K562 (cell line): ENCODE results near the gene LRRC4C. TPM values are rescaled to one million over a fixed set of nuclear protein-coding genes. Genes with fewer than 3 reads are reported as not detected.

ENCODE experiments used
- ATAC-seq: fragments of 200-7000 bp; cut with Tn5 transposase; 3 replicates; pipeline ENCODE4 v1.9.1; 2020; ENCODE audit warnings: moderate library complexity
- BruUV-seq: library from RNA; stranded (reverse); fragments of 400-500 nt; replicated peaks from 2 replicates; lab custom pipeline; 2021; lab: Mats Ljungman, UMichigan
- CTCF ChIA-PET: fragments of 300-600 bp; formaldehyde crosslinking; extraction: SDS; loops from one replicate; lab custom pipeline; 2021; ENCODE audit warnings: low intra/inter-chr PET ratio; lab: Yijun Ruan, JAX
- POLR2A ChIA-PET: fragments of 300-600, 350-650 bp; sonication (Branson Sonifier 250); formaldehyde crosslinking; extraction: SDS; loops from one replicate; lab custom pipeline; 2021; ENCODE audit warnings: antibody characterized with exemption, inconsistent platforms; lab: Yijun Ruan, JAX
- DNase-seq, 4 experiments: peaks; one replicate each; pipeline versions ENCODE4 v3.0.0 to v3.0.0-alpha.2; 2011 to 2018; ENCODE audit warnings: low spot score in 3 of 4, mixed read lengths in 3 of 4; ENCODE audit errors: extremely low read depth in 1 of 4
- FAIRE-seq: peaks from 2 replicates; lab custom pipeline; 2011; peaks lifted over from hg19 to GRCh38; lab: Jason Lieb, UNC
- H2AFZ ChIP-seq: 2 replicates; pipeline ENCODE4 v1.6.0; 2011; ENCODE audit warnings: low read depth, low read length, control low read depth, inconsistent platforms
- H3K27ac ChIP-seq: fragments of 200-600 bp; 3 replicates; pipeline ENCODE4 v1.8.0; 2011; ENCODE audit warnings: low read depth, mild to moderate bottlenecking, control low read depth, inconsistent platforms, low read length, moderate library complexity, mixed read lengths; ENCODE audit errors: extremely low read depth
- H3K27me3 ChIP-seq, 2 experiments: fragments of 300-600 bp in 1 of 2; 2 replicates in 1 of 2; 3 replicates in 1 of 2; pipeline versions ENCODE4 v1.6.0 to v1.8.0; 2011; ENCODE audit warnings: inconsistent platforms in 2 of 2, low read length in 2 of 2, mild to moderate bottlenecking in 1 of 2, mixed read lengths in 1 of 2, moderate library complexity in 1 of 2; ENCODE audit not compliant: control insufficient read depth in 2 of 2, insufficient read depth in 2 of 2
- H3K36me3 ChIP-seq: fragments of 300-600 bp; 3 replicates; pipeline ENCODE4 v1.8.0; 2011; ENCODE audit warnings: mild to moderate bottlenecking, low read length, inconsistent platforms; ENCODE audit not compliant: control insufficient read depth, insufficient read depth
- H3K4me1 ChIP-seq, 2 experiments: fragments of 200-600 bp in 1 of 2; replicated peaks in 1 of 2; 2 replicates in 1 of 2; 3 replicates in 1 of 2; pipeline versions ENCODE4 v1.5.1 to v1.8.0; 2011; ENCODE audit warnings: inconsistent platforms in 2 of 2, low read length in 2 of 2, mild to moderate bottlenecking in 1 of 2, mixed read lengths in 1 of 2, moderate library complexity in 1 of 2; ENCODE audit not compliant: control insufficient read depth in 2 of 2, insufficient read depth in 2 of 2
- H3K4me2 ChIP-seq: 2 replicates; pipeline ENCODE4 v1.6.1; 2011; ENCODE audit warnings: low read length, control low read depth, inconsistent platforms, mixed read lengths; ENCODE audit not compliant: insufficient read depth
- H3K4me3 ChIP-seq: fragments of 200-600 bp; sonication (generic), shearing (Covaris generic); 2 replicates; pipeline ENCODE4 v1.5.1; 2016; ENCODE audit warnings: control low read depth, inconsistent platforms
- H3K79me2 ChIP-seq: fragments of 200-600 bp; 3 replicates; pipeline ENCODE4 v1.8.0; 2011; ENCODE audit warnings: low read length, inconsistent platforms; ENCODE audit not compliant: control insufficient read depth, insufficient read depth
- H3K9ac ChIP-seq, 2 experiments: 2 replicates each; pipeline versions ENCODE4 v1.6.0 to v1.6.1; 2011; ENCODE audit warnings: low read depth in 2 of 2, low read length in 2 of 2, control low read depth in 1 of 2, inconsistent platforms in 1 of 2, mild to moderate bottlenecking in 1 of 2, mixed read lengths in 1 of 2; ENCODE audit not compliant: insufficient read depth in 1 of 2
- H3K9me1 ChIP-seq: one replicate; pipeline ENCODE4 v1.6.0; 2011; ENCODE audit warnings: inconsistent platforms, mild to moderate bottlenecking, low read length, moderate library complexity; ENCODE audit not compliant: control insufficient read depth, insufficient read depth
- H3K9me3 ChIP-seq: replicated peaks from 2 replicates; pipeline ENCODE4 v1.5.1; 2011; ENCODE audit warnings: low read depth, low read length, inconsistent platforms; ENCODE audit not compliant: control insufficient read depth, insufficient read depth
- H4K20me1 ChIP-seq: replicated peaks from 2 replicates; pipeline ENCODE4 v1.6.1; 2011; ENCODE audit warnings: low read length, inconsistent platforms, mixed read lengths; ENCODE audit not compliant: control insufficient read depth, insufficient read depth
- ARNT ChIP-seq, 2 experiments: fragments of 450-650 bp; IDR thresholded peaks; 2 replicates each; pipeline ENCODE4 v1.6.1; 2016; ENCODE audit warnings: mild to moderate bottlenecking in 1 of 2
- MYC ChIP-seq, 2 experiments: fragments of 250-450 bp in 1 of 2; sonication (Bioruptor Pico) in 1 of 2; IDR thresholded peaks; 2 replicates each; pipeline versions ENCODE4 v1.5.1 to v1.6.1; 2012 to 2021; ENCODE audit warnings: low read depth in 2 of 2, borderline replicate concordance in 1 of 2, improper control_type of control experiment in 1 of 2, low read length in 1 of 2, mild to moderate bottlenecking in 1 of 2, moderate library complexity in 1 of 2
- PPARD ChIP-seq: fragments of 250-450 bp; sonication (Bioruptor Pico); IDR thresholded peaks from 2 replicates; pipeline ENCODE4 v1.8.0; 2022; ENCODE audit warnings: inconsistent platforms, mild to moderate bottlenecking, moderate library complexity
- SRSF1 ChIP-seq: fragments of 200-400 bp; formaldehyde crosslinking; IDR thresholded peaks from 2 replicates; pipeline ENCODE4 v1.6.1; 2017; ENCODE audit warnings: mild to moderate bottlenecking, low read depth, low read length, moderate library complexity
- WGBS: fragments of 100-300 bp; shearing (Covaris generic); methylation state at CpG from one replicate; pipeline ENCODE4 v1.1.6; 2016; ENCODE audit warnings: low coverage, mixed read lengths; ENCODE audit not compliant: insufficient coverage; ENCODE audit errors: missing lambda C conversion rate; 5-methylcytosine and 5-hydroxymethylcytosine counted together
- in situ Hi-C: fragments of 300-500 bp; cut with MboI; formaldehyde crosslinking; loops from 4 replicates; pipeline ENCODE4 v1.15.0; 2018; ENCODE audit warnings: inconsistent platforms, mixed read lengths
- intact Hi-C: fragments of 100-400 bp; cut with micrococcal nuclease; formaldehyde crosslinking; loops from 2 replicates; pipeline ENCODE4 v1.14.2; 2022
- polyA plus RNA-seq, 8 experiments: library from polyadenylated mRNA; depleted of rRNA in 4 of 8; stranded (reverse) in 5 of 8; unstranded in 3 of 8; fragments of >200 nt; fragmentation: Nextera tagmentation in 2 of 8; fragmentation: Illumina TruSeq in 1 of 8; extraction: Ambion mirVana in 2 of 8; extraction: Trizol in 1 of 8; gene quantifications; 2 replicates each; pipeline versions ENCODE4 v1.2.1 to v1.2.3, GENCODE V29; 2011 to 2014; ENCODE audit warnings: inconsistent platforms in 1 of 8, missing spikeins in 1 of 8
- total RNA-seq, 7 experiments: library from RNA; depleted of rRNA in 6 of 7; stranded (reverse); fragments of >200 nt in 6 of 7; fragmentation: Illumina TruSeq in 2 of 7; extraction: Trizol in 2 of 7; gene quantifications; 2 replicates each; pipeline versions ENCODE4 v1.2.1 to v1.2.3, GENCODE V29; 2011 to 2021; ENCODE audit warnings: low replicate concordance in 1 of 7
- TF ChIP-seq, protein P1 (sequence below): fragments of 250-450 bp; sonication (Bioruptor Pico); IDR thresholded peaks from 2 replicates; pipeline ENCODE4 v1.4.0; 2020; ENCODE audit warnings: mild to moderate bottlenecking, moderate library complexity

LRRC4C gene
- total and polyA plus RNA-seq, 9 of the 15 experiments (the other 6 are each of a cell fraction or from before 2014, with no cell fraction given): not detected

- no peak for FAIRE-seq
- in situ Hi-C loops (no loop called here), intact Hi-C loops (no loop called here)
- no TSS peak for BruUV-seq
- no peak overlapping the region for H2AFZ ChIP-seq
- no peaks in the 10 kb centered on the region for H3K9me3 ChIP-seq
- H4K20me1 ChIP-seq: no peaks in the 10 kb centered on the region
- no peak overlapping the region for H3K4me3 ChIP-seq
- ChIA-PET POLR2A (no interaction called here), CTCF (no interaction called here)
- H3K79me2 ChIP-seq: no peaks in the 10 kb centered on the region
- no peak overlapping the region for H3K9ac ChIP-seq
- ATAC-seq: no peak
- no peaks in the 10 kb centered on the region for H3K4me1 ChIP-seq
- no peak overlapping the region for H3K27ac ChIP-seq
- H3K9me1 ChIP-seq: no peaks in the 10 kb centered on the region
- H3K36me3 ChIP-seq: no peaks in the 10 kb centered on the region
- TF ChIP-seq SRSF1: no peak
- TF ChIP-seq, protein P1, sequence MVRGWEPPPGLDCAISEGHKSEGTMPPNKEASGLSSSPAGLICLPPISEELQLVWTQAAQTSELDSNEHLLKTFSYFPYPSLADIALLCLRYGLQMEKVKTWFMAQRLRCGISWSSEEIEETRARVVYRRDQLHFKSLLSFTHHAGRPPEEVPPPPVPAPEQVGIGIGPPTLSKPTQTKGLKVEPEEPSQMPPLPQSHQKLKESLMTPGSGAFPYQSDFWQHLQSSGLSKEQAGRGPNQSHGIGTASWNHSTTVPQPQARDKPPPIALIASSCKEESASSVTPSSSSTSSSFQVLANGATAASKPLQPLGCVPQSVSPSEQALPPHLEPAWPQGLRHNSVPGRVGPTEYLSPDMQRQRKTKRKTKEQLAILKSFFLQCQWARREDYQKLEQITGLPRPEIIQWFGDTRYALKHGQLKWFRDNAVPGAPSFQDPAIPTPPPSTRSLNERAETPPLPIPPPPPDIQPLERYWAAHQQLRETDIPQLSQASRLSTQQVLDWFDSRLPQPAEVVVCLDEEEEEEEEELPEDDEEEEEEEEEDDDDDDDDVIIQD (CRISPR knock-in tag): no peak
- TF ChIP-seq ARNT (IDR thresholded peaks at IDR 0.05): no peak
- no peak for TF ChIP-seq PPARD (CRISPR knock-in tag)
- TF ChIP-seq MYC (IDR thresholded peaks at IDR 0.05; ENCODE audit: low read depth, low read length): no peak
- TF ChIP-seq MYC (CRISPR knock-in tag; IDR thresholded peaks at IDR 0.05; ENCODE audit: borderline replicate concordance, low read depth): no peak
- WGBS: 10% methylated on average over 1 of the region's 1 CpG
- H3K4me2 ChIP-seq: no peak overlapping the region
- DNase-seq: no peak
- no peaks in the 10 kb centered on the region for H3K27me3 ChIP-seq
These were observed 1015.3 kb downstream of the LRRC4C start for GRCh38 chr11:40444151-40444550.
